ENCODE results near the gene HOXB4. TPM values are rescaled to one million over a fixed set of nuclear protein-coding genes. Genes with fewer than 3 reads are reported as not detected.

HOXB4 gene
- polyA plus RNA-seq, 1 experiment = 5.8 TPM

DNA sequence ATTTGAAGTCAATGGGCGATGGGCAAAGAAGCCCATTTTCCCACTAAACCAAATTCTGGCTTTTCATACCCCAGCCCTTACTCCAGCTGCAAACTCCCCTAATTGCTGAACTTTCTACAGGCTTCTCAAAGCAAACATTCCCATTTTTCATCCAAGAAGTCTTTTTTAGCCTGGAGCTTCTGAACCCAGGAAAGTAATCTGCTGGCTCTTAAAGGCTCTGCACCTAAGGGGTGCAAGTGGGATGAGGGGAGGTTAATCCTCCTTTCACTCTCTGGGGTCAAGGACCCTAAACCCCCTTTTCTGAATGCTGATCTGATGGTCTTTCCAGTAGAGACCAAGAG, 30.3 kb upstream of the HOXB4 start:
- POLR2A ChIA-PET = interaction anchor here (1.1 kb wide), 1 partner anchor 21 kb away, joined by 4 read pairs; no protein-coding TSS in a partner anchor
- no peak overlapping the region for H3K4me3 ChIP-seq (ENCODE audit: low read depth, low read length)
- no peak overlapping the region for H3K27ac ChIP-seq (ENCODE audit: low read depth, low read length)
- peaks cover 4% of the 10 kb centered on the region; the same call in 1 of the 2 replicates for H3K9me3 ChIP-seq (ENCODE audit: control insufficient read depth, insufficient read depth, low read length)
- peaks cover 4% of the 10 kb centered on the region for H3K27me3 ChIP-seq (ENCODE audit: control insufficient read depth, insufficient read depth, low read length)
- CTCF ChIA-PET = interaction anchor here (0.6 to 1.2 kb wide), 3 partner anchors 196 to 270 kb away, joined by 3 to 4 read pairs (median 3); no protein-coding TSS in a partner anchor
- DNase-seq (ENCODE audit: low read depth, low spot score) = no peak
- TF ChIP-seq, protein P1, sequence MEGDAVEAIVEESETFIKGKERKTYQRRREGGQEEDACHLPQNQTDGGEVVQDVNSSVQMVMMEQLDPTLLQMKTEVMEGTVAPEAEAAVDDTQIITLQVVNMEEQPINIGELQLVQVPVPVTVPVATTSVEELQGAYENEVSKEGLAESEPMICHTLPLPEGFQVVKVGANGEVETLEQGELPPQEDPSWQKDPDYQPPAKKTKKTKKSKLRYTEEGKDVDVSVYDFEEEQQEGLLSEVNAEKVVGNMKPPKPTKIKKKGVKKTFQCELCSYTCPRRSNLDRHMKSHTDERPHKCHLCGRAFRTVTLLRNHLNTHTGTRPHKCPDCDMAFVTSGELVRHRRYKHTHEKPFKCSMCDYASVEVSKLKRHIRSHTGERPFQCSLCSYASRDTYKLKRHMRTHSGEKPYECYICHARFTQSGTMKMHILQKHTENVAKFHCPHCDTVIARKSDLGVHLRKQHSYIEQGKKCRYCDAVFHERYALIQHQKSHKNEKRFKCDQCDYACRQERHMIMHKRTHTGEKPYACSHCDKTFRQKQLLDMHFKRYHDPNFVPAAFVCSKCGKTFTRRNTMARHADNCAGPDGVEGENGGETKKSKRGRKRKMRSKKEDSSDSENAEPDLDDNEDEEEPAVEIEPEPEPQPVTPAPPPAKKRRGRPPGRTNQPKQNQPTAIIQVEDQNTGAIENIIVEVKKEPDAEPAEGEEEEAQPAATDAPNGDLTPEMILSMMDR (IDR thresholded peaks at IDR 0.05; ENCODE audit: low read depth, low read length) = no peak

DNA sequence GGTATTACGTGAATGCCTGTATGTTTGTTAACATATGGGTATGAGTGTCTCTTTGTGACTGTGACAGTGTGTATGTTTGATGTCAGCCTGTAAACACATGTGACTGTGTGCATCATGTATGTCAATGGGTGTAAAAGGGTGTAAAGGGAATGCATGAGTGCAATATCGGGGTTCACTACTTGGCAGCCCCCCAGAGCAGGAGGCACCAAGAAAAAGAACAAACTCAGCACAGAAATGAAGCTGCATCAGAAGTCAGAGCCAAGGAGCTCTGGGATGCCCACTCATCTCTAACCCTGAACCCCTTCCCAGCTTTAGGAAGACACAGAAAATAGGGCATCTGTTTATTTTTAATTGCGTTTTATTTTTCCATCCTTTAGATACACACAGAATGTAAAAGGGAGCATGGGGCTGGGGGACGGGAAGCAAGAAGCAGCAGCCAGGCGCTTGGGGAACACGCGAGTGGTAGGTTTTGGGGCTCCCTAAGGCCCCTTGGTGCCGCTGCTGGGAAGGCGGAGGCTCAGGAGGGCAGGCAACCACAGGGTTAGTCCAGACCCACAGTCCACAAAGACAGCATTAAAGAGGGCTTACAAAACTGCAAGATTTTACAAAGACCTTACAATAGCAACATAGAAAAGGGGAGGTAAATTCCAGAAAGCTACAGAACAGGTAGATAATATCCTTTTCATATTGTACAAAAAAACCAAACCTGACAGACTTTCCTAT, 28.9 kb upstream of the HOXB4 start:
- Histone ChIP-seq H3K9me3 (ENCODE audit: control insufficient read depth, insufficient read depth, low read length) (peaks cover 4% of the 10 kb centered on the region; the same call in 1 of the 2 replicates), H3K27ac (ENCODE audit: low read depth, low read length) (no peak overlapping the region), H3K4me3 (ENCODE audit: low read depth, low read length) (no peak overlapping the region), H3K27me3 (ENCODE audit: control insufficient read depth, insufficient read depth, low read length) (peaks cover 3% of the 10 kb centered on the region)
- CTCF ChIA-PET = interaction anchor here (0.6 to 1.0 kb wide), 2 partner anchors 13 to 660 kb away, joined by 3 read pairs; no protein-coding TSS in a partner anchor
- POLR2A ChIA-PET = no interaction called here
- TF ChIP-seq, protein P1 (IDR thresholded peaks at IDR 0.05; ENCODE audit: low read depth, low read length) = no peak
- DNase-seq (ENCODE audit: low read depth, low spot score) = no peak

DNA sequence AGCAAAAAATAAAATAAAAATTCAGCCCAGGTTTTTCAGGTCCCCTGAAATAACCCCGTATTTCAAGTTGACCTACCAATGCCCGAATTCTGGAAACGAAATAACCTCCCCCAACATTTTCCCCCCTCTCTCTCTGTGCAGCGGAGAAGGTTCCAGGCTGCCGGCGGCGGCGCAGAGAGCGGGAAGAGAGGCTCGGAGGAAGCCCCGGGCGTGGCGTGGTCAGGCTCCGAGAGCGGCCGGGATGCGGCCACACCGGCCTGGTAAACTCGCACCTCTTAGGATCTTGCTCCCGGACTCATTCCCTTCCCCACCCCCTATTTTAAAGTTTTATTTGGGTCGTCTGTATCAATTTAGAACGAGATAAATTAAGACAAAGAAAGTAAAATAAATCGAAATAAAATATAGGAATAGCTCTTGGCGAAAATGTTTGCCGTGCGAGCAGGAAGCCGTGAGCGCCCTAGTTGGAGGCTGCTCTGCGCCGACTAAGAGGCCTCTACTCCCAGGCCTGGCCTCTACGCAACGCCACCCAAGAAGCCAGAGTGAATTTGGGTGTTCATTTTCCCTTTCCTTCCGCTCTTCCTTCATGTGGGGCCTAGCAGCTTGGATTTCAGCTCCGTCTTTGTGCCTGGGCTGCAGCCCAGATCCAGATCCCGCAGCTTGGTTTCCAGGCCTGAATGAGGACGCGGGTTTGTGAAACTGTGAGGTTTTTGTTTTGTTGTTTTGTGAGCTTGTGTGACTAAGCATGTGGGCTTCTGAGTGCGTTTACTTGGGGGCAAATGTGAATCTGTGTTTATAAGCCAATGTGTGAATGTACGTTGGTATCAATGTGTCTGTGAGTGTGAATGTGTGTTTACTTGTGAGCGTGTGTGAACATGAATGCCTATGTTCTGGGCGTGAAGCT, 28.1 kb upstream of the HOXB4 start:
- H3K27ac ChIP-seq (ENCODE audit: low read depth, low read length) = no peak overlapping the region
- DNase-seq (ENCODE audit: low read depth, low spot score) = no peak
- peaks cover 3% of the 10 kb centered on the region for H3K27me3 ChIP-seq (ENCODE audit: control insufficient read depth, insufficient read depth, low read length)
- no peak overlapping the region for H3K4me3 ChIP-seq (ENCODE audit: low read depth, low read length)
- POLR2A ChIA-PET = no interaction called here
- H3K9me3 ChIP-seq (ENCODE audit: control insufficient read depth, insufficient read depth, low read length) = peaks cover 4% of the 10 kb centered on the region; the same call in 1 of the 2 replicates
- CTCF ChIA-PET = interaction anchor here (0.5 to 1.0 kb wide), 2 partner anchors 12 to 72 kb away, joined by 3 to 4 read pairs; no protein-coding TSS in a partner anchor
- TF ChIP-seq, protein P1 (IDR thresholded peaks at IDR 0.05; ENCODE audit: low read depth, low read length) = no peak

DNA sequence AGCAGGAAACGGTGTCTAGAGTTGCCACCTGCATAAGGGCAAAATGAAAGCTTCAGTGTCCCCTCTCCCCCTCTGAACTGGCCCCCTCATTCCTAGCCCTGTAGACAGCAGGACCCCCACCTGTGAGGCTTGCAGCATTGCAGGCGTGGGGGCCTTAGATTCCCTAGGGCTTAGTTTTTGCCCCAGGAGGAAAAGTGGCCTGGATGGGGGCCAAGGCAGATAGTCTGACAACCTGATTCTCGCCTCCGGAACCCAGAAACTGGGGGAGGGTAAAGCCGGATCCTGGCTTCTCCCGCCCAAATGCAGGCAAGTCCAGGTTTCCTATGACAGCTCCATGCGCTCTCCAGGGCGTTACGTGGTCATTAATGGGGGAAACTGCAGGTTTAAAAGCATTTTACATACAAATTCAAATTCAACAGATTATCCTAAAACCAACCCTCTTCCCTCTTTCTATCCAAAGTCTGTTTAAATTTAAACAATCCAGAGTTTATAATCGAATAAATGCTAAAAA, 27.3 kb upstream of the HOXB4 start:
- ChIA-PET CTCF (interaction anchor here (1.0 kb wide), 1 partner anchor 12 kb away, joined by 3 read pairs; the partner anchor contains the start of gene HOXB5), POLR2A (no interaction called here)
- H3K4me3 ChIP-seq (ENCODE audit: low read depth, low read length) = no peak overlapping the region
- DNase-seq (ENCODE audit: low read depth, low spot score) = no peak
- H3K27ac ChIP-seq (ENCODE audit: low read depth, low read length) = no peak overlapping the region
- peaks cover 3% of the 10 kb centered on the region for H3K27me3 ChIP-seq (ENCODE audit: control insufficient read depth, insufficient read depth, low read length)
- H3K9me3 ChIP-seq (ENCODE audit: control insufficient read depth, insufficient read depth, low read length) = peaks cover 4% of the 10 kb centered on the region; the same call in 1 of the 2 replicates
- TF ChIP-seq, protein P1 (IDR thresholded peaks at IDR 0.05; ENCODE audit: low read depth, low read length) = no peak
